Epithelial cell of esophagus (primary cell): ENCODE measurements around the gene KCNJ10.
"Not testable (repeated sequence)": the region's sequence is repeated elsewhere in the genome, so short reads cannot be mapped to it uniquely, and the experiment has no call there.

Experiments used
- DNase-seq: peaks from one replicate; pipeline ENCODE4 v3.0.0; 2010; ENCODE audit warnings: low read depth
- H3K4me3 ChIP-seq: 2 replicates; pipeline ENCODE4 v1.5.1; 2011; ENCODE audit warnings: mild to moderate bottlenecking, low read length, control low read depth
- TF ChIP-seq, protein P1 (sequence below): IDR thresholded peaks from 2 replicates; pipeline ENCODE4 v1.5.1; 2011; ENCODE audit warnings: low read depth, mild to moderate bottlenecking, low read length, control low read depth, inconsistent platforms; ENCODE audit not compliant: insufficient read depth; ENCODE audit errors: missing control alignments

KCNJ10 gene

GRCh38 chr1:160114085-160114484 is 44.1 kb upstream of the KCNJ10 start:
- TF ChIP-seq, protein P1, sequence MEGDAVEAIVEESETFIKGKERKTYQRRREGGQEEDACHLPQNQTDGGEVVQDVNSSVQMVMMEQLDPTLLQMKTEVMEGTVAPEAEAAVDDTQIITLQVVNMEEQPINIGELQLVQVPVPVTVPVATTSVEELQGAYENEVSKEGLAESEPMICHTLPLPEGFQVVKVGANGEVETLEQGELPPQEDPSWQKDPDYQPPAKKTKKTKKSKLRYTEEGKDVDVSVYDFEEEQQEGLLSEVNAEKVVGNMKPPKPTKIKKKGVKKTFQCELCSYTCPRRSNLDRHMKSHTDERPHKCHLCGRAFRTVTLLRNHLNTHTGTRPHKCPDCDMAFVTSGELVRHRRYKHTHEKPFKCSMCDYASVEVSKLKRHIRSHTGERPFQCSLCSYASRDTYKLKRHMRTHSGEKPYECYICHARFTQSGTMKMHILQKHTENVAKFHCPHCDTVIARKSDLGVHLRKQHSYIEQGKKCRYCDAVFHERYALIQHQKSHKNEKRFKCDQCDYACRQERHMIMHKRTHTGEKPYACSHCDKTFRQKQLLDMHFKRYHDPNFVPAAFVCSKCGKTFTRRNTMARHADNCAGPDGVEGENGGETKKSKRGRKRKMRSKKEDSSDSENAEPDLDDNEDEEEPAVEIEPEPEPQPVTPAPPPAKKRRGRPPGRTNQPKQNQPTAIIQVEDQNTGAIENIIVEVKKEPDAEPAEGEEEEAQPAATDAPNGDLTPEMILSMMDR, result no peak
- DNase-seq, result no peak
- no peak overlapping the region for H3K4me3 ChIP-seq

DNA sequence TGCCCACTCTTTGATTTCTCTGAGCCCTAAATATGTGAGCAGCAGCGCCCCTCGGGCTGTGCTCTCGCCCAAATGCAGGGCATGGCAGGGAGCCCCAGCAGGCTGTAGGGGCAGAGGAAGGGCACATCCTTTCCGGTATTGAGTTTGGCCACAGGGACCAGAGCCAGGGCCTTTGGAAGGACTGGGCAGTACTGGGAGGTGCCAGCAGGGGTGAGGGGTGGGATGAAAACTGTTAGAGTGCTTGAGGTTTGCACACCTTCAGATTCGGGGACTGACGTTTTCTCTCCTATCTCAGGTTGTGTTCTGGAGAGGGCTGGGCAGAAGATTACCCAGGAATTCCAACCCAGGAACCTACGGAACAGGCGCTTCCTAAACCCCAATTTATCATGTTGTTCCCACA is 43.4 kb upstream of the KCNJ10 start:
- no peak for DNase-seq
- TF ChIP-seq, protein P1, result no peak
- no peak overlapping the region for H3K4me3 ChIP-seq

- DNase-seq, result no peak
- H3K4me3 ChIP-seq, result no peak overlapping the region
- TF ChIP-seq, protein P1, result no peak
These were observed 42.4 kb upstream of the KCNJ10 start for GRCh38 chr1:160112357-160112756.

DNA sequence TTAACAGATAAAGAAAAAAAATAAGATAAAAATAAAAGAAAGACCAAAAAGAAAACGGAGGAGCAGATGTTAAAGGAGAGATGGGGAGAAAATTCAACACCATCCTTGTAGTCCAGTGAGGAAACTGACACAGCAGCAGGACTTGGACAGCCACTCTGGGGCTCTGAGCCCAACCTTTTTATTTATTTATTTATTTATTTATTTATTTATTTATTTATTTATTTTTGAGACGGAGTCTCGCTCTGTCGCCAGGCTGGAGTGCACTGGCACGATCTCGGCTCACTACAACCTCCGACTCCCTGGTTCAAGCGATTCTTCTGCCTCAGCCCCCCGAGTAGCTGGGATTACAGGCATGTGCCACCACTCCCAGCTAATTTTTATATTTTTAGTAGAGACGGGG is 41.5 kb upstream of the KCNJ10 start:
- DNase-seq, result not testable (repeated sequence)

DNA sequence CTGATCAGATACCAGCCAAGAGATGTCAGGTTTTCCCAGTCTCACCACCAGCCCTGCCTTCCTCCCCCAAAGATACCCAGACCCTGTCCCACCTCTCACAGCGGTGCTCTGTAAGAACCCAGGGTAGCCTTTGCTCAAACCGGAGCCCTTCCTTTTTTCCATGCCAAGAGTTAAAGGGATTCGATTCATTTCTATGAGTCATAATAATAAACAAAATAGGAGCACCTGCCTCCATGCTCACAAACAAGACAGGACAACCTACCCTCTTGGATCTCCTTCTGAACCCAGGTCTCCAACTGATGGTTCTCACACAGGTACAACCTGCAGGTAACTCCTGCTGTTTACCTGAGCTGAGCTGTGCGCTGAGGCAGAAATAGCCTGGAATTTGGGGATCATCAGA is 39.7 kb upstream of the KCNJ10 start:
- TF ChIP-seq, protein P1, result no peak
- H3K4me3 ChIP-seq, result no peak overlapping the region
- peak; percentile 32 for DNase-seq

More for the DNA sequence above, 41.5 kb upstream of the KCNJ10 start:
- H3K4me3 ChIP-seq, result not testable (repeated sequence)

DNA sequence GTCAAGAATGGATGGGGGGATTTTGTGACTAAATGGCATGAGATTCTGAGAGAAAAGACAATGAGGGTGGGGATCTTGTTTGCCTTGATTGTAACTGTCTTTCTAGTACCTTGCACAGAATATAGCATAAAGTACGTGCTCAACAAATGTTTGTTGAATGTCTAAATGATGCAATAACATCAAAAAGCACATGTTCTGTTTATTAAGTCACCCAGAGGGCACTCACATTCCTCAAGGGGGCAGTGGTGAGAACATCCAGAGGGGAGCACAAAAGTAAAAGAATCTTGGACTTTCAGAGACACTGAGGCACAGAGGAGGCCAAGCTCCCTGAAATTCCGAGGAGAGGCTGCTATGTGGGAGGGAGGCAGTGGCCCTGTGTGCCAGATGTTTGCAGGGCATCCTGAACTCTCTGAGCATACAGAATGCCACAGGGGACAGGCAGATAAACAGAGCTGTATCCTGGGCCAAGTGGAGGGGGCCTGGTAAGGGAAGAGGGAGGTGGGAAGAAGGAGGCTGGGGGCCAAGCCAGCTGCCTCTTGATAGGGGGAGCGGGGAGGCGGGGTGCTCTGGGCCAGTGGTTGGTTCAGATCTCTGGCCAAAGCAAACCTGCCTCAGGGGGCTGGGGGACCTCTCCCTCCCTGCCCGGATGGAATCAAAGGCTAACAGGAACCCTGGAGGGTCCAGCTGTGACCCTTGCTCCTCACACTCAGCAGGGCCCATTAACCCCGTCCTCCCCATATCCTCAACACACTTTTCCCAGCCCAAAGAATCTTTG is 39.1 kb upstream of the KCNJ10 start:
- H3K4me3 ChIP-seq, result no peak overlapping the region
- TF ChIP-seq, protein P1, result peak; percentile 46
- DNase-seq, result peak; percentile 60

- no peak overlapping the region for H3K4me3 ChIP-seq
- DNase-seq, result no peak
- TF ChIP-seq, protein P1, result no peak
These were observed 37.6 kb upstream of the KCNJ10 start for GRCh38 chr1:160107512-160107911.

GRCh38 chr1:160105155-160105554 is 35.2 kb upstream of the KCNJ10 start:
- no peak overlapping the region for H3K4me3 ChIP-seq
- no peak for DNase-seq
- TF ChIP-seq, protein P1, result no peak
